ENCODE results near the gene LRP1B.

- TF ChIP-seq EZH2 (IDR thresholded peaks at IDR 0.05; ENCODE audit: borderline replicate concordance, insufficient read depth, low read length, poor library complexity, severe bottlenecking) (no peak), CTCF (IDR thresholded peaks at IDR 0.05; ENCODE audit: poor library complexity, severe bottlenecking) (no peak), EP300 (conservative IDR thresholded peaks at IDR 0.05; ENCODE audit: poor library complexity, severe bottlenecking) (no peak), TAF1 (IDR thresholded peaks at IDR 0.05; ENCODE audit: low read depth) (no peak), MXI1 (conservative IDR thresholded peaks at IDR 0.05; ENCODE audit: poor library complexity, severe bottlenecking) (no peak), RAD21 (conservative IDR thresholded peaks at IDR 0.05) (no peak), REST (IDR thresholded peaks at IDR 0.05; ENCODE audit: borderline replicate concordance) (no peak), POLR2AphosphoS5 (IDR thresholded peaks at IDR 0.05) (no peak)
Measured at GRCh38 chr2:141242008-141242407, 888.8 kb downstream of the LRP1B start.

Measured in neural cell (in vitro differentiated cells).